AG10803 (cell line): ENCODE data around the gene COL16A1.

Experiments
- DNase-seq: peaks from one replicate; pipeline ENCODE4 v3.0.0; 2010; ENCODE audit warnings: low read depth
- H3K4me3 ChIP-seq: 2 replicates; pipeline ENCODE4 v1.5.1; 2011; ENCODE audit warnings: mild to moderate bottlenecking, low read length, control low read depth
- CTCF ChIP-seq: conservative IDR thresholded peaks from 2 replicates; pipeline ENCODE4 v1.5.1; 2011; ENCODE audit warnings: mild to moderate bottlenecking, low read length, control low read depth, inconsistent platforms

Gene COL16A1

DNA sequence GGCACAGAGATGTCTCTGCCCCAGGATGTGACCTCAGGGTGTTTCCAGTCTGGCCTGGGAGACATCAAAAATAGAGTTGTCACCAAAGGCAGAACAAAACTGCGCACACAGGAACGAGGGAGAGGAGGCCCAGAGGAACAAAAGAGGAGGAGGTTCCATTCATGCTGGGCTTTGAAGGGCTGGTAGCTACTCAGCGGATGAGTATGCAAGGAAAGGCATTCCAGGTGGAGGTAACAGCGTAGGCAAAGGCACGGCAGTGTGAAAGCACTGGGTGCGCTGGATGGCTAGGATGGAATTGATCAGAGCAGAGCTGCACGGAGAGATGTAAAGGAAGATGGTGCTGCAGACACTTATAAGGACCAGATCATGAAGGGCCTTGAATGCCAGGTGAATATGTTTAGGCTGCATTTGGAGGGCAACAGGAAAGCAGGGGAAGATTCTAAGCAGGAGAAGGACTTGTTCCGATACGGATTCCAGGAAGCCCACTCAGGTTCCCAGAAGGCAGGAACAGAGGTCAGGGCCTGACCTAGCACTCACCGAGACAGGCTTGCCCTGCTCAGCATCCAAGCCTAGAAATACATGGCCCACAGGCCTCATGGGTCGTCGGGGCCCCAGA, 6.3 kb downstream of the COL16A1 start:
- no peak for TF ChIP-seq CTCF
- DNase-seq, result no peak
- no peak overlapping the region for H3K4me3 ChIP-seq

- H3K4me3 ChIP-seq, result no peak overlapping the region
- no peak for TF ChIP-seq CTCF
- DNase-seq, result no peak
These were observed 7.6 kb downstream of the COL16A1 start for GRCh38 chr1:31696242-31696641.

DNA sequence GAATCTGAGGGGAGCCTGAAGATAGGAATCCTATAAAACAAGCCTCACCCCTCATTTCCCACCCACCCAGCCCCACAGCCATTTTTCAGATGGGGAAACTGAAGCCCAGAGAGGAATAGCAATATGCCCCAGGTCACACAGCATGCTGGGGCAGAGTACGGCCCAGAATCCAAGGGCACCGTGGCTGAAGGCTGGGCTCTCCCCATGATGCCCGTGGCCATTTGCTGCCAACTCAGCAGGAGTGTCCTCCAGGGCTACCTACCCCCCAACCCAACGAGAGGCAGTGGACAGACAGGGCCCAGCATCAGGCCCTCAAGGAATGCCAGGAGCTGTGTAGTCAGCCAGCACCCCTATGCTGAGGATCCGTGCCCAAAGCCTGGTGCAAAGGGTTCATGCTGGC, 8.5 kb downstream of the COL16A1 start:
- TF ChIP-seq CTCF, result no peak
- DNase-seq, result no peak
- H3K4me3 ChIP-seq, result no peak overlapping the region

- DNase-seq, result no peak
These were observed 8.9 kb downstream of the COL16A1 start for GRCh38 chr1:31694964-31695313.

DNA sequence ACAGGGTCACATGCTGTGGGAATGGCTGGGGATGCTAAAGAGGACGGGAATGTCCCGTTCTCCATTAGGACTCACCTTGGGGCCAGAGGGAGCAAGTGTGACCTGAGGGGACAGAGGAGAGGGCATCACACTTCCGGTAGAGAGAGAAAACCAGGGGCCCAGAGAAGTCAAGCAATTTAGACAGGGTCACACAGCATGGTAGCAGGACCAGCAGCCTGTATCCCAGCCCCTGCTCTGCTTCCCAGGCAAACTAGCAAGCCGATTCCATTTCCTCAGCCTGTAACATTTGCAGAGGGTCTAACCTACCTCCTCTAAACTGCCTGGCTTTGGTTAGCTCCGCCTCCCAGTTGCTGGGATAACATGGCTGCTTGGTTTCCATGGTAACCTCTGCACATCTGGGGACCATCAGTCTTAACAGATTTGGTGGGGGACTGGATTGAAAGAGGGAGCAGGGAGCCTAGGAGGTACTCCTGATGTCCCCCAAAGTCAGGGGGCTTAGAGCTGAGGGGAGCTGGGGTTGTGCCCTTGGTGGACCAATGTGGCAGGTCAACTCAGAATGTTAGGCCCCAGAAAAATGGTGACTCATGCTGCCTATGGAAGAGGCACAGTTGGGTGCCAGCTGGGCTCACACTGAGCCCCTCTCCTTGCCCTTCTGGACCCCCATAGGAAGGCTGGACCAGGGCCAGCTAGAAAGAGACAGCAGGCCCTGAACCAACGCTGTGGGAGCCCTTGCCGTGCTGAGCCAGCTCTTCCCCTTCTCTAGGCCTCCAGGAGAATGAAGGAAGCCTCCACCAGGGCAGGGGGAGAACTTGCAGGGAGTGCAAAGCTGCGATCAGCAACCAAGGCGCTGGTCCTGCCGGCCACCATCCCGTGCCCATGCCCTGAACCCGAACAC, 9.5 kb downstream of the COL16A1 start:
- no peak for TF ChIP-seq CTCF
- DNase-seq, result peak; percentile 26
- H3K4me3 ChIP-seq, result no peak overlapping the region

More at GRCh38 chr1:31694964-31695313, 8.9 kb downstream of the COL16A1 start:
- no peak for TF ChIP-seq CTCF
- H3K4me3 ChIP-seq, result no peak overlapping the region

DNA sequence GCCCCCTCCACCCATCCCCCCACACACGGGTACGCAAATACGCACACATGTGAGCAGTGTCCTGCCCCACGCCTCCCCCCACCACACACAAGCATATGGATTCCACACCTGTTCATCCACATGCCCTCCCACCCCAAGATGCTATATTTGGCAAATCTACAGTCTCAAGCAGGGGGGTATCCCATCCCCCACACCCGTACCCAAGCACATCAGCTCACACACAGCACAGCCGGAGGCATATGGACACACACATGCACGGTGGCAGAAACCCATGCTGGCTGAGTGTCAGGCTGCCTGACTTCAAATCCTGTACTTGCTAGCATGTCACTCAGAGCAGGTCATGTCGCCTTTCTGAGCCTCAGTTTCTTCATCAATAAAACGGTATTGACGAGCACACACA, 10.6 kb downstream of the COL16A1 start:
- no peak for DNase-seq
- no peak overlapping the region for H3K4me3 ChIP-seq
- no peak for TF ChIP-seq CTCF

DNA sequence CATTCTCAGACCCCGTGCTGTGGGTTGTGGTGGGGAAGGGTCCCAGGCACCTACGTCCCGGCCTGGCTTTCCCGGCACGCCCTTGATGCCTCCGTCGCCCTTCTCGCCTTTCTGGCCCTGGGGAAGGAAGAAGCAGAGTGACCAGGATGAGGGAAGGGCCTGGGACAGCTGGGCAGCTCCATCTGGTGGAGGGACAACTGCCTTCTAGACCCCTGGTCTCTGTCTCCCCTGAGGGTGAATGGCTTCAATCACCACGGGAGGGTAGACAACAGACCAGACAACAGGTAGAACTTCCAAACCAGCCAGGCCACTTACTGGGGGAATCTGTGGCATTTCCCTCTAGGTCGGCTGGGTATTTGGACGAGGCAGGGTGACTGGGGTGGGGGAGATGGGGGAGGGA, 11.9 kb downstream of the COL16A1 start:
- DNase-seq, result no peak
- no peak for TF ChIP-seq CTCF
- no peak overlapping the region for H3K4me3 ChIP-seq
